T-helper 2 cell treated with Interferon-gamma antibody and Interleukin-4, amounts not matched to agents 100 ng/mL and 5 ng/mL, for 36 hours (primary cell): ENCODE measurements around the gene NLRC3. TPM values are rescaled to one million over a fixed set of nuclear protein-coding genes. Genes with fewer than 3 reads are reported as not detected.

ENCODE experiments used
- intact Hi-C: fragments of 100-400 bp; cut with micrococcal nuclease; formaldehyde crosslinking; loops from one replicate; pipeline ENCODE4 v1.15.1; 2023
- total RNA-seq: library from RNA; stranded (reverse); gene quantifications from 2 replicates; pipeline ENCODE4 v1.2.3, GENCODE V29; 2022

NLRC3 gene
- total RNA-seq, 1 donor from 2014 or later = 89.9 TPM

GRCh38 chr16:3519581-3519980 lies 57.6 kb downstream of the NLRC3 start:
- intact Hi-C loops = no loop called here

- intact Hi-C loops = no loop called here
Measured at GRCh38 chr16:3518986-3519348, 58.2 kb downstream of the NLRC3 start.

- intact Hi-C loops = no loop called here
Measured at GRCh38 chr16:3518292-3518985, 58.8 kb downstream of the NLRC3 start.

DNA sequence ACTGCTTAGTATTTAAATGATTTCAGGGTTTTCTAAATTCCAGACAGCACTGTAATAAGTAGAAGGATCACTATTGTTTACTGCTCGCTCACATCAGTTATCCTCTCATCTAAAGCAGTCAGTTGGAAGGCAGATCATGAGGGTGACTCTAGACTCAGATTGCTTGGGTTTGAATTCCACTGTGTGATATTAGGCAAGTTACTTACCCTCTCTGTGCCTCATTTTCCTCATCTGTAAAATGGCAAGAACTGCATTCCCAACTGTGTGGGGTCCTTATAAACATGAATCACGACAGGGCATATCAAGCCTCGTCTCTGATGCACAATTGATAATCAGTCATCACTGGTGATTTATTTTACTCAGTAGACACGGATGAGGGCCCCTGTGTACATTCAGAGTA lies 61.3 kb downstream of the NLRC3 start:
- intact Hi-C loops = no loop called here

- intact Hi-C loops = no loop called here
Measured at GRCh38 chr16:3514621-3515020, 62.6 kb downstream of the NLRC3 start.

GRCh38 chr16:3513892-3514583 lies 63.2 kb downstream of the NLRC3 start:
- intact Hi-C loops = no loop called here

GRCh38 chr16:3511286-3512180 lies 65.7 kb downstream of the NLRC3 start:
- intact Hi-C loops = no loop called here

GRCh38 chr16:3510416-3510815 lies 66.8 kb downstream of the NLRC3 start:
- intact Hi-C loops = no loop called here

GRCh38 chr16:3509470-3509928 lies 67.7 kb downstream of the NLRC3 start:
- intact Hi-C loops = loop anchor here (10.0 kb wide), 1 partner anchor 485 kb away; the partner anchor contains the start of genes HCFC1R1, THOC6 and TNFRSF12A

GRCh38 chr16:3508736-3509135 lies 68.5 kb downstream of the NLRC3 start:
- intact Hi-C loops = loop anchor here (10.0 kb wide), 1 partner anchor 484 kb away; the partner anchor contains the start of genes HCFC1R1, THOC6 and TNFRSF12A

DNA sequence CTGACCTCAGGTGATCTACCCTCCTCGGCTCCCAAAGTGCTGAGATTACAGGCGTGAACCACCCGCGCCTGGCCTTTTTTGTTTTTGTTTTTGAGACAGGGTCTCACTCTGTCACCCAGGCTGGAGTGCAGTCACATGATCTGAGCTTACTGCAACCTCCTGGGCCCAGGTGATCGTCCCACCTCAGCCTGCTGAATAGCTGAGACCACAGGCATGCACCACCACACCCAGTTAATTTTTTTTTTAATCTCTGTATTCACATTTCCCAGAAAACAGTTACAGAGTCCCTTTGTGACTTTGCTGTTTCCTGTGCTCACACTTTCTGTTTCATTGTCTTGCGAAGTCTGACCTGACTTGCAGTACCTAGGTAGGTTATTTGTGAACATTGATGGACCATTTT lies 73.7 kb downstream of the NLRC3 start:
- intact Hi-C loops = loop anchor here (2.0 to 10.0 kb wide), 2 partner anchors 73 to 479 kb away; partner anchors contain the start of genes HCFC1R1, NLRC3, THOC6 and TNFRSF12A

DNA sequence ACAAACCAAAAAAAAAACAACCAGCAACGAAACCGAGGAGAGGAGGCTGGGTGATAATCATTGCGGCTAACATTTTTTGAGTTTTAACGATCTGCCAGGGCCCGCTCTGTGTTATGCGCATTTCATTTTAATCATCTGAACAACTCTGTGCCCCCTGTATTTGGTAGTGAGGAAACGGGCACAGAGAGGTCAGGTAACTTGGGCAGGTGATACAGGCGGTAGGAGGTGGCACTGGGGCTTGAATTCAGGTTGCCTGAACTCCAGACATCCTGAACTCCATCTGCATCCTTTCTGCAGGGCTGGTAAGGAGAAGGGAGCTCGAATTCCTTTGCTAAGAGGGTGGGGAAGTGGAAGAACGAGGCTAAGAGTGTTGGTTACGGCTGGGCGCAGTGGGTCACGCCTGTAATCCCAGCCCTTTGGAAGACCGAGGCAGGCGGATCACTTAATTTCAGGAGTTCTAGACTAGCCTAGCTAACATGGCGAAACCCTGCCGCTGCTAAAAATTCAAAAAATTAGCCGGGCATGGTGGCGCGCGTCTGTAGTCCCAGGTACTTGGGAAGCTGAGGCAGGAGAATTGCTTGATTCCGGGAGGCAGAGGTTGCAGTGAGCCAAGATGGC lies 75.3 kb downstream of the NLRC3 start:
- intact Hi-C loops = loop anchor here (2.0 to 10.0 kb wide), 4 partner anchors 43 to 477 kb away; partner anchors contain the start of genes HCFC1R1, NLRC3, THOC6 and TNFRSF12A

GRCh38 chr16:3501412-3501761 lies 75.8 kb downstream of the NLRC3 start:
- intact Hi-C loops = loop anchor here (2.0 to 10.0 kb wide), 3 partner anchors 43 to 477 kb away; partner anchors contain the start of genes HCFC1R1, THOC6 and TNFRSF12A

DNA sequence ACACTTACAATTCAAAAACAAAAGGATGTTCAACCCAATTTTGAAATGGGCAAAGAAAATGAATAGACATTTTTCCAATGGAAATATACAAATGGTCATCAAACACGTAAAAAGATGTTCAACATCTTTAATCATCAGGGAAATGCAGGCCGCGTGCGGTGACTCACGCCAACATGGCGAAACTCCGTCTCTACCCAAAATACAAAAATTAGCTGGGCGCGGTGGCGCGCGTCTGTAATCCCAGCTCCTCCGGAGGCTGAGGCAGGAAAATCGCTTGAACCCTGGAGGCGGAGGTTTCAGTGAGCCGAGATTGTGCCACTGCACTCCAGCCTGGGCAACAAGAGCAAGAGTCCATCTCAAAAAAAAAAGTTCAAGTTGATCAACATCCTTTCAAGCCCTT lies 78.2 kb downstream of the NLRC3 start:
- intact Hi-C loops = no loop called here

GRCh38 chr16:3497771-3498170 lies 79.4 kb downstream of the NLRC3 start:
- intact Hi-C loops = no loop called here

- intact Hi-C loops = no loop called here
Measured at GRCh38 chr16:3496386-3496785, 80.8 kb downstream of the NLRC3 start.

GRCh38 chr16:3495176-3495575 lies 82.0 kb downstream of the NLRC3 start, which contains the start of gene C16orf90:
TSS of gene C16orf90 (minus strand) at chr16:3495489. CDS start at chr16:3495421, 68 bp downstream.
- intact Hi-C loops = no loop called here

- intact Hi-C loops = no loop called here
Measured at GRCh38 chr16:3494386-3494973, 82.7 kb downstream of the NLRC3 start.

DNA sequence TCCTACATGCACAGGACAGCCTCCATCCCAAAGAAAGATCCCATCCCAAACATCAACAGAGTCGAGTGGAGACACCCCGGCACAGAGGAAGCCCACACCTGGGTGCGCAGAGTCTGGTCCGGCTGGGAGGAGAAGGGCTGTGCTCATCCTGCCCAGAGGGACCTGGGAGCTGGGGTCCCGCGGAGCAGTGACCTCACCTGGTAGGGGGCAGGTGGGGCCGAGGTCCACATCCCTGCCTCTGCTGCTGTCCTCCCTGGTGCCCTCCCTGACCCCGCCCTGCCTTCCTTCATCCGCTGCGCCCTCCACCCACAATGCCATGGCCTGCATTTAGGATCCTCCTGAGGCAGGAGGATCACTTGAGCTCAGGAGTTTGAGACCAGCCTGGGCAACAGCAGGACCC lies 84.8 kb downstream of the NLRC3 start:
- intact Hi-C loops = no loop called here

DNA sequence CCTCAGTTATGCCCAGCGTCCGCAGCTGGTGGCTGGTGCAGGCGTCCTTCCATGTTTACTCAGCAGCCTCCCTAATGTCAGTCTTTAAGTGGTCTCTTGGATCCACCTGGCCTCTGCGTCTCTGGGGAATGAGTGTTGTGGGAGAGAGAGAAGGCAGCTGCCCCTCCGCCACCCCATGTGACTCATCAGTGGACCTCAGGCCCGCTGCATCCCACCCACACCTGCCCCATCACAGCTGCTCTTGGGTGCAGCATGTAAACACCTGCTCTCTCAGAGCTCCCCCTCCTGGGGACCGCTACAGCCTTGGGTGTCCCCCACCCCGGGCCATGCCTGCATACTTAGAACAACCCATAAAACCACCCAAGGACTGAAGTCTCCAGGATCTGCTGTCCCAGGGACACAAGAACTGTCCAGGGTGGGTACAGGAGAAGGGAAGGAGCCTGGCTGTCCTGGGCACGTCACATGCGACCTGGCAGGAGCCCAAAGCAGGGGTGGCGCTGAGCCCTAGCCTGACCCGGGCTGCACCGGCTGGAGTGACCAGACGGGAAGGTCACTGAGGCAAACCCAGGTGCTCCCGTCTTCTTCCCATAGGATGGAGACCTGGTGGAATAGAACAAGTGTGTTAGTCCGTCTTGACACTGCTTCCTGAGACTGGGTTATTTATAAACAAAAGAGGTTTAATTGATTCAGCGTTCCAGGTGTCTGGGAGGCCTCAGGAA lies 86.1 kb downstream of the NLRC3 start:
- intact Hi-C loops = no loop called here
